Dedifferentiated amniotic fluid mesenchymal stem cell (primary cell): Measurements from ENCODE around the gene CROCC2.

Source experiments
- DNase-seq: peaks from one replicate; pipeline ENCODE4 v3.0.0-alpha.2; 2016; ENCODE audit errors: extremely low spot score

Gene CROCC2

GRCh38 chr2:240891492-240892340 is 14.4 kb upstream of the CROCC2 start:
- DNase-seq, result no peak

DNA sequence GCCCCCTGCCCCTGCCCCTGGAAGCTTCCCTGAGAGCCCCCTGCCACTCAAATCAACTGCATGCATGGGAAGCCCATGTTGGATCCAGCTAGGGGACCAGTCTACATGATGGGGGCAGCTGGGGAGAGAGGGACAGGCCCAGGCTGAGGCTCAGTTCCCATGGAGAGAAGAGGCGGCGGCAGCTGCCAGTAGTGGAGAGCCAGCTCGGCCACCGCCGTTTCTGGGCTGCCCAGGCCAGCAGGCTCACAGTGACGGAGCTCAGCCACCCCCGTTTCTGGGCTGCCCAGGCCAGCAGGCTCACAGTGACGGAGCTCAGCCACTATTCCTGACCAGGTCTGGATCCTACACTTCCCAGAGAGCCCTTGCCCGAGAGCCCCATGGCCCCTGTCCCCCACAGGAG is 13.8 kb upstream of the CROCC2 start:
- no peak for DNase-seq

GRCh38 chr2:240892925-240893324 is 13.2 kb upstream of the CROCC2 start:
- DNase-seq, result no peak

DNA sequence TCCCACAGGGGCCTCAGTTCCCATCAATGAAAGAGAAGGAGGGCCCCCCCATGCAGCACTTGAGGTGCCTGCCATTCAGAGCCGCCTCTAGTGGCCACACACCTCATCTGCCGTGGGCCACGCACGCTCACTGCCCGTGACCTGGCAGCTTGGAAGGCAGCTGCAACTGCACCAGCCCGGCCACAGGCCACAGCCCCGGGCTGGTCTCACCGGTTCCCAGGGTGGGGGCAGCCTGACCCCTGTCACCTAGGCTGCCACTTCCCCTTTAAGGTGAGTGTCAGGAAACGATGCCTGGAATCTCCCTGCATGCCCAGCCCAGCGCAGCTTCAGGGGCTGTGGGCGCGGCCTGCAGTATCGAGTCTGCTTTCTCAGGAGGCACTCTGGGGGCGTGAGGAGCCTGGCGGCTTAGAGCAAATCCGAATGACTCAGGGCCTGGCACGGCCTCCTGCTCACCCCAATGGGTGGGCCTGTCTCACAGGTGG is 12.7 kb upstream of the CROCC2 start:
- DNase-seq, result no peak

GRCh38 chr2:240894006-240894405 is 12.1 kb upstream of the CROCC2 start:
- no peak for DNase-seq

DNA sequence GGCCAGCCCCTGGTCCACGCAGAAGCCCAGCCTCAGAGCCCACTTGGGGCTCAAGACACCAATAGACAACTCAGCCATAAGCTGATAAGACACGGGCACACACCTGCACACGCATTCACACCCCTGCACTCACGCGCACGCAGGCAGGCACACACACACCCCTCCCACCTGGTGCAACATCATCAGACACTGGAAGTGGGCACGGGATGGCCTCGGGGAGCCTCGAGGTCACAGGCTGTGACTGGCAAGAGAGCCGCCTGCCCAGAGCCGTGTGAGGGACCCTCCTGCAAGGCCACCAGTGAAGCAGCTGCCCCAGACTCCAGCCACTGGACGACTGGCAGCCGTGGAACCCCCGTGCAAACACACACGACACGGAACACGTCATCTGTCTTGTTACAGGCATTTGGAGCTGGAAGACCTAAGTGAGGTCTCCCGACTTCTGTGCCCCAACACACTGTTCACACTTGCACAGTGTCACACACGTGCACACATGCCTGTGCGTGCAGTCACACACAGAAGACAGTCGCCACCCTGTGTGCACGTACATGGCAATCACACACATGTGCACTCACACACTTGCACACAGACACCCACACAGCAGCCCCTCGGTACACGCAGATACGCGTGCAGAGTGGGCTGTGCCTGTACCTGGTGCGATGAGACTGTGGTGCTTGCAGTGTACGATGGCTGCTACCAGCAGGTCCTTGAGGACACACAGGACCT is 11.1 kb upstream of the CROCC2 start:
- DNase-seq, result no peak

DNA sequence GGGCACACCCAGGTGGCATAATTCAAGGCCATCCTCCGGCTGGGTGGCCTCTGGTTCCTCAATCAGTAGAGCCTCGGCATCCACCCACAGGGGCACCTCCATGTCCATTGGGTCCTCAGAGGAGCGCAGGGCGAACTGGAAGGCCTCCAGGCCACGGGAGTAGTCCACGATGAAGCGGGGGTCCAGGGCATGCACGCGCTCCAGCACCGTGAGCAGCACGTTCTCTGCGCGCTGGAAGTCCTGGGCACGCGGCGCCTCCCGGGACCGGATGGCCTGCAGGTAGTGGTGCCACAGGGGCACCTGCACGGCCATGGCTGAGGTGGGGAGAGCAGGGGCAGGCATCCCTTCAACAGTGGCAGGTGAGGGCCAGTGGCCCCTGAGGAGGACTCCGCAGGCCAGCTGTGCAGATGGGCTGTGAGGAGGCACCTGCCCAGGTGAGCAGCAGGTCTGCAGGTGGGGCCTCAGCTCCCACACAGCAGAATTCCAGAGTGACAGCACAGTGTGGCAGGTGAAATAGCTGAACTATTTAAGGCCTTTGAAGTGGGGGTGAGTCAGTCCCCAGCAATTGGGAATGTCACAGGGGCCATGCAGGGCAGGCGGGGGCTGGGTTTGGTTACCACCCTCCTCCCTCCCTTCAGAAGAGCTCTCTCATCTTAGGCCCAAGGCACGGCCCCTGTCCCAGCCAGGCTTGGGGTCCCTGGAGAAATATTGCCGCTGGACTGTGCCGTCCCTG is 10.3 kb upstream of the CROCC2 start, which contains the start of gene MAB21L4:
TSS of gene MAB21L4 (minus strand) at position 501 of the 733 bp plus-strand sequence. CDS start at position 342, 159 bp downstream.
- no peak for DNase-seq

- no peak for DNase-seq
Observed at GRCh38 chr2:240896394-240896793, 9.7 kb upstream of the CROCC2 start.

- DNase-seq, result no peak
Observed at GRCh38 chr2:240896871-240897692, 9.1 kb upstream of the CROCC2 start.

DNA sequence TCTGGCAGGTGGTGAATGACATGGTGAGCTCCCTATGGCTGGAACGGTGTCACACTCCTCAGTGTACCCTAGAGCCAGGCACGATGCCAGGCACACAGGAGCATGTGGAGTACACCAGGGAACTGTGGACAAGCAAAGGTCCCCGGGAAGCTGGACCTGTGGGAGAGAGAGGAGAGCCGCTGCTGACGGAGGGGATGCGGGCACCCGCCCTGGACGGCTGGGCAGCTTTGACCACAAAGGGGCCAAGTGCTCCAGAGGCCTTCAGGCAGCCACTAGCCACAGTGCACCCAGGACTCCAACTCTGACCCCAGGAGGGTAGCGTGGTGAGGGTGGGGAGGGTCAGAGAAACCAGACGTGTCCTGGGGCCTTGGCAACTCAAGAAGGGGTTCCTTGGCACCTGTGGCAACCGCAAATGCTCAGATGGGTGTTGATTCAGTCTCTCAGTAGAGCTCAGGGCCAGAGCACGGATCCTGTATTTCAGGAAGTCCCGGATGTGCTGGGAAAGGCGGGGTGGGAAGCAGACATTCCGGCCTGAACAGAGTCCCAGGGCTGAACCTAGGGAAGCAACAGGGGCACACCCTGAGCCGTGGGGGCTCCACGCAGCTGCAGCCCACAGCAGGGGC is 7.9 kb upstream of the CROCC2 start:
- no peak for DNase-seq

GRCh38 chr2:240898731-240899467 is 7.2 kb upstream of the CROCC2 start:
- DNase-seq, result no peak

GRCh38 chr2:240899468-240899865 is 6.7 kb upstream of the CROCC2 start:
- DNase-seq, result no peak

DNA sequence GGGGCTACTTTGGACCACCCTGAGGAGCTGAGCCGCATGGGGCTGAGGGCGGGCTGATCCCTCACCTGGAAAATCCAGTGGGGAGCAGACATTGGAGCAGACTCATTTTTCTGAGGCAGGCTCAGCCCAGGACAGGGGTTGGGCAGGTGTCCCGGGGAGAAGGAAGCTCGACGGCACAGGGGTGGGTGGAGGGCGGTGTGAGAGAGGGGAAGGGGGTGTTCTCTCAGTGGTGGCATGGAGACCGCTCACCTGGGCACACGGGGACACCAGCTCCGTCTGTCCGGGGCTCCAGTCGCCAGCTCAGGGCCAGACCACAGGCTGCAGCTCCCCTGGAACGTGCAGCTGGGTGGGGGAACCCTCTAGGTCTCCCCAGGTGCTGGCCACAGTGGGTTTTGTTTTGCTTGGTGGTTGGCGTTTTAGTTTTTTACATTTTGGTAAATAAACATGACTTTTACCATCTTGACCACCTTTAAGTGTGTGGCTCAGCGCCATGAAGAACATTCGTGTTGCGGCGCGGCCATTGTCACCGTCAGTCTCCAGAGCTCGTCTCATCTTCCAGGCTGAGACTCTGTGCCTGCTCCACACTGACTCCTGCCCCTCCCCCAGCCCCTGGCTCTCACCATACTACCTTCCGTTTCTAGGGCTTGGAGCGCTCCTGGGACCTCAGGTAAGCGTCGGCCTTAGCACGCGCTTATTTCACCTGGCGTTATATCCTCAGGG is 5.8 kb upstream of the CROCC2 start:
- DNase-seq, result no peak

DNA sequence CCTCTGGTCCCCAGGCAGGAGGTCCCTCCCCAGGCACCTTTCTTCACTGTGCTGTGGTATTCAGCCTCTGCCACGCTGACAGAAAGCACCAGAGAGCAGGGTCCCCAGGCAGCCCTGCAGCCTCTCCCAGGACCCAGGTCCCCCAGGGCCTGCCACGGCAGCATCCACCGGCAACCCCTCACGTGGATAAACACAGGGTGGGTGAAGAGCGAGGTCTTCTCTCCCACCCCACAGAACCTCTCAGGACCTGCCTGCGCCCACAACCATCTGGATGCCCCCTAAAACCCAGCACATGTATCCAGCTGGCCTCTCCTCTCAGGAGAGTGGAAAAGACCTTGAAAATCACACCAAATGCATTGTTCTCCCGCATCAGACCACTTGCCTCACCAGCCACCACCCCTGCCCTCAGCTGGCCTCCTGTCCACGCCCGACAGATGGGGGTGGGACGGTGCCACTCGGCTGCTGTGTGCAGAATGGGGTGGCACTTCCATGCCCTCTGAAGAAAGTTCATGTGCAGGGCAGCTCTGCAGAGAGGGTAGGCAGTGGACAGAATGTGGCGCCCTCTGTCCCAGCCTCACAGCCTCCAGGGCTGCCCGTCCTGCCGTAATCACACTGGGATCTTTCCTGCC is 4.0 kb upstream of the CROCC2 start:
- DNase-seq, result no peak

- DNase-seq, result no peak
Observed at GRCh38 chr2:240902615-240903041, 3.5 kb upstream of the CROCC2 start.

DNA sequence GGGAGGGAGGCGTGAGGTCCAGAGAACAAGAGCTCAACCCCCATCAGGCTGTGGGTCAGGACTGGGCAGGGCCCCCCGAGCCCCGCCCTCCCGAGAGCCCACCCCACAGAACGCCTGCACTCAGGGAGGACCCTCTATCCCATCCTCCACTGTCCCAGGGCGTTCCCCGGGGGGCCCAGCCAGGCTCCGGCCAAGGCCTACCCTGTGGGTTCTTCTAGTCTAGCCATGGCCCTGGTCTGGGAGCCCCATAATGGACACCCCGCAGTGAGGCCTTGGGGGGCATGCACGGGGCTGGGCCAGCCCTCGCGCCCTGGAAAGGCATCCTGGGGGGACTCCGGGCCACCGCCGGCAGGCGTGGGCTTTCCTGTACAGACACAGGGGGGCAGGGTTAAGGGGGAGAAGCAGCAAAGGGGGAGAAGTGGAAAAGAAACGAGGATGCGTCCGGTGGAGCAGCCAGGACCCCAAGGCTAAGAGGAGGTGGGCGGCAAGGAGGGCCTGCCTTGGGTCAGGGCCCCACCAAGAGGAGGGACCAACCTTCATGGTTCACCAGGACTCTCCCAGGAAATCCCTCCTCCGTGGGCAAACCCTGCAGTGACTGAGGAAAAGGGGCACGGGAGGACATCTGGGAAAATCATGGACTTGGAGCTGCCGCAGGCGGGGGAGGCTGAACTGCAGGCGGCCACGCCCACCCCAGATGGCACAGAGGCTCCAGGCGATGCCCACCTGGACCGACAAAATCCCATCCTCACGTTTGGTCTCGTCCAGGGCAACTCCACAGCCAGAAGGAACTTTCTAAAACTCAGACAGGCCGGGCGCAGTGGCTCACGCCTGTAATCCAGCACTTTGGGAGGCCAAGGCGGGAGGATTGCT is 2.7 kb upstream of the CROCC2 start:
- DNase-seq, result no peak

DNA sequence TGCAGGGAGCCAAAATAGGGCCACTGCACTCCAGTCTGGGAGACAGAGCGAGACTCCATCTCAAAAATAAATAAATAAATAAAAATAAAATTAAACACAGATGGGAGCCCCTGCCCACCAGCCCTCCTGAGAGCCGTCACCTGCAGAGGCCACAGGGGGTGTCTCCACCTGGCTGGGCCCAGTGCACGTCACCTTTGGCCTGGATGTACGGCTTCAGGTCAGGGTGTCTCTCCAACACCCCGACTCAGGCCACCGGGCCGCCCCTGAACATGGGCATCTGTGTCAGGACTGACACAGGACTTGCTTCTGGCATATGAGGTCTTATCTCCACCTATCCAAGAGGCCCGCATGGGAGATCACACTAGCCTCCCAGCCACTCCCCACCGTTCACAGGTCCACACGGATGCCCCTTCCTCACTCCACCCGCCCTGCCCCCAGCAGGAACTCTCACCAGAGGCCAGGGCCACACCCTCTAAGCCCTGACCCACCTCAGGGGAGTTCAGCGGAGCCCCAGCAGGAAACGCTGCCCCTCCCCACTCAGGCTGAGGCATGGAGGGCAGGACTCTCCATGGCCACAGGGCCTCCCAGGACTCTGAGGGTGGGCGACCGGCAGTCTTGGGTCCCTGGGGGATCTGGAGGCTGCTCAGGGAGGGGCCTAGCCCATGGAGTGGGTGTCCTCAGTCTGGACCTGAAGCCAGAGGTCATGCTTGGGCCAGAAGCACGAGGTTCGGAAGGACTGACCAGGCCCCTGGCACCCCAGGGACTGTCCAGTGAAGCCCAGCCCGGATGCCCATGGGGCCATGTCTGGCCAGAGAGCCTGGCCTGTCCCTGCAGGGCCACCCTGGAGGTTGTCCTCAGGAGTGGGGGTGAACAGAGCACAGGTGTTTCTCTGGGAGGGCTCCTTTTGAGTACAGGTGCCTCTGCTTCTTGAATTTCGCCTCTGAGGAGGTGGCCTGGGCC is 1.6 kb upstream of the CROCC2 start:
- no peak for DNase-seq
